HG03521 (cell line): ENCODE data around the gene PIK3CD.

Experiments used
- ATAC-seq: cut with Tn5 transposase; IDR thresholded peaks from one replicate; pipeline ENCODE4 v1.9.1; 2021; ENCODE audit warnings: mild to moderate bottlenecking, moderate library complexity; ENCODE audit not compliant: unreplicated experiment

Gene PIK3CD

DNA sequence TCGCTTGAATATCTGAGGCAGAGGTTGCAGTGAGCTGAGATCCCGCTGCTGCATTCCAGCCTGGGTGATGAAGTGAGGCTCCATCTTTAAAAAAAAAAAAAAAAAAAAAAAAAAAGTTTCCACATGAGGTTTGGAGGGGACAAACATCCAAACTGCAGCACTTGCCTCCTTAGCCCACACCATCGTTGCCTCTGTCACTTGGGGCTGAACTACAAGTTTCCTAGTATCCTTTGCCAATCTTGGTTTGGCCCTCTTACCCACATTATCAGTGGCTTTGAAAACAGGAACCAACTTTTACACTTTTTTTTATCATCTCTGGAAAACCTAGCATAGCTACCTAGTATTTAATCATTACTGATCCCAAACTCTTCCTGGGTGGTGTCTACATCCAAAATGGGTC is 113.0 kb downstream of the PIK3CD start:
- ATAC-seq = no peak

- no peak for ATAC-seq
These were observed 115.4 kb downstream of the PIK3CD start for GRCh38 chr1:9766759-9767442.

DNA sequence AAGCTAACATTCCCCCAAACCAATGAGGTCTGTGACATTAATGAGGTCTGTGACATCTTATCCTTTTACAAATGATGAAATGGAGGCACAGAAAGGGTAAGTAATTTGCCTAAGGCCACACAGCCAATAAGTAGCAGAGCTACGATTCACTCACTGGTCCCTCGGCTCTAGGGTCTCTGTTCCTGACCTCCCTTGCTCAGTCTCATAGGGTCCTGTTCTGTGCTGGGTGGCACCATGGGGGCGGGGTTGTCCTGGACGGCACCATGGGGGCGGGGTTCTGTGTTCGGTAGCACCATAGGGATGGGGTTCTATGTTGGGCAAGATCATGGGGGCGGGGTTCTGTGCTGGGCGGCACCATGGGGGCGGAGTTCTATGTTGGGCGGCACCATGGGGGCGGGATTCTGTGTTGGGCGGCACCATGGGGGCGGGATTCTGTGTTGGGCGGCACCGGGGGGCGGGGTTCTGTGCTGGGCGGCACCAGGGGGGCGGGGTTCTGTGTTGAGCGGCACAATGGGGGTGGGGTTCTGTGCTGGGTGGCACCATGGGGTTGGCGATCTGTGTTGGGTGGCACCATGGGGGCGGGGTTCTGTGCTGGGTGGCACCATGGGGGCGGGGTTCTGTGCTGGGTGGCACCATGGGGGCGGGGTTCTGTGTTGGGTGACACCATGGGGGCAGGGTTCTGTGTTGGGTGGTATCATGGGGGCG is 116.6 kb downstream of the PIK3CD start:
- no peak for ATAC-seq

GRCh38 chr1:9768983-9769382 is 117.5 kb downstream of the PIK3CD start:
- ATAC-seq = no peak

DNA sequence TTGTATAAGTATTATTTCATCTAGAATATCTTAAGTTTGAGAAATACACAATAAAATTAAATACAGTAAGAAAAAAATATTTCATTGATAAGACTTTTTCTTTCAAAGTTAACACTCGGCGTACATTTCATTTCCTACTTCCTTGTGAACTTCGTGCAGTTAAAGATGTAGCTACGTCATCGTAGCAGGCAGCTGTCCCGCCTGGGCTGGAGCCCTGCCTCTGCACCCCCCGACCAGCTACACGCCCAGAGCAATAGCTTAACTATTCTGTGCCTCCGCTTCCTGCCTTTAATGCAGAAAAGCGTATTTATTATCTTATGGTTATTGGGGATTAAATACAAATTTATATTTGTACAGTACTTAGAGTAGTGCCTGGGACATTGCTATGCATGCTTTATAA is 118.8 kb downstream of the PIK3CD start:
- no peak for ATAC-seq

GRCh38 chr1:9774712-9775679 is 123.5 kb downstream of the PIK3CD start:
- ATAC-seq = no peak

DNA sequence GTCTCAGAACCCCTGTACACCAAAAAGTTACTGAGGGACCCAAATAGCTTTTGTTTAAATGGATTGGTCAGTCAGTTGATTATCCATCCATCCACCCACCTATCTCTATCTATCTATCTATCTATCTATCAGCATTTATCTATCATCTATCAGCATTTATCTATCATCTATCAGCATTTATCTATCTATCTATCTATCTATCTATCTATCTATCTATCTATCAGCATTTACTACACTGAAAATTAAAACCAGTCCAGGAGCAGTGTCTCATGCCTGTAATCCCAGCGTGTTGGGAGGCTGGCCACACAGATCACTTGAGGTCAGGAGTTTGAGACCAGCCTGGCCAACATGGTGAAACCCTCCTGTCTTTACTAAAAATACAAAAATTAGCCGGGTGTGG is 125.2 kb downstream of the PIK3CD start:
- ATAC-seq = no peak
